Activated CD8-positive, alpha-beta T cell treated with anti-CD3 and anti-CD28 coated beads for 36 hours (primary cell): ENCODE results near the gene AHCYL1. TPM values are rescaled to one million over a fixed set of nuclear protein-coding genes. Genes with fewer than 3 reads are reported as not detected.

Source experiments
- ATAC-seq: fragments of 200-7000 bp; cut with Tn5 transposase; one replicate; pipeline ENCODE4 v1.10.0; 2021; ENCODE audit warnings: mild to moderate bottlenecking, moderate library complexity
- CTCF ChIA-PET: fragments of 350-600 bp; sonication (Branson Sonifier 250); formaldehyde crosslinking; loops from one replicate; lab custom pipeline; 2021; ENCODE audit warnings: antibody characterized with exemption; lab: Charles Lee
- POLR2A ChIA-PET: fragments of 350-600 bp; sonication (Branson Sonifier 250); formaldehyde crosslinking; loops from one replicate; lab custom pipeline; 2021; ENCODE audit warnings: antibody characterized with exemption; lab: Charles Lee
- DNase-seq: peaks from one replicate; pipeline ENCODE4 v3.0.0-alpha.2; 2020
- H3K27ac Mint-ChIP-seq: one replicate; pipeline ENCODE4 v1.8.0; 2021; ENCODE audit warnings: mild to moderate bottlenecking, mixed read lengths
- H3K27me3 Mint-ChIP-seq: one replicate; pipeline ENCODE4 v1.8.0; 2021; ENCODE audit warnings: mixed read lengths
- H3K36me3 Mint-ChIP-seq: one replicate; pipeline ENCODE4 v1.8.0; 2021; ENCODE audit warnings: low read depth, mixed read lengths
- H3K4me1 Mint-ChIP-seq: one replicate; pipeline ENCODE4 v1.8.0; 2021; ENCODE audit warnings: low read depth, mixed read lengths
- H3K4me3 Mint-ChIP-seq: one replicate; pipeline ENCODE4 v1.8.0; 2021; ENCODE audit warnings: mild to moderate bottlenecking, moderate library complexity, mixed read lengths
- H3K9me3 Mint-ChIP-seq: one replicate; pipeline ENCODE4 v1.8.0; 2021; ENCODE audit warnings: mixed read lengths
- intact Hi-C: fragments of 100-400 bp; cut with micrococcal nuclease; formaldehyde crosslinking; loops from one replicate; pipeline ENCODE4 v1.10.0; 2022
- total RNA-seq, 2 experiments: library from RNA; stranded (reverse); gene quantifications; one replicate each; pipeline ENCODE4 v1.2.3, GENCODE V29; 2021
- TF ChIP-seq, protein P1 (sequence below): fragments of 200-600 bp; IDR thresholded peaks from one replicate; pipeline ENCODE4 v1.8.0; 2022; ENCODE audit warnings: antibody characterized with exemption, mild to moderate bottlenecking

AHCYL1 gene
- total RNA-seq, 2 experiments from 2014 or later, result 77.8 to 79.1 TPM

DNA sequence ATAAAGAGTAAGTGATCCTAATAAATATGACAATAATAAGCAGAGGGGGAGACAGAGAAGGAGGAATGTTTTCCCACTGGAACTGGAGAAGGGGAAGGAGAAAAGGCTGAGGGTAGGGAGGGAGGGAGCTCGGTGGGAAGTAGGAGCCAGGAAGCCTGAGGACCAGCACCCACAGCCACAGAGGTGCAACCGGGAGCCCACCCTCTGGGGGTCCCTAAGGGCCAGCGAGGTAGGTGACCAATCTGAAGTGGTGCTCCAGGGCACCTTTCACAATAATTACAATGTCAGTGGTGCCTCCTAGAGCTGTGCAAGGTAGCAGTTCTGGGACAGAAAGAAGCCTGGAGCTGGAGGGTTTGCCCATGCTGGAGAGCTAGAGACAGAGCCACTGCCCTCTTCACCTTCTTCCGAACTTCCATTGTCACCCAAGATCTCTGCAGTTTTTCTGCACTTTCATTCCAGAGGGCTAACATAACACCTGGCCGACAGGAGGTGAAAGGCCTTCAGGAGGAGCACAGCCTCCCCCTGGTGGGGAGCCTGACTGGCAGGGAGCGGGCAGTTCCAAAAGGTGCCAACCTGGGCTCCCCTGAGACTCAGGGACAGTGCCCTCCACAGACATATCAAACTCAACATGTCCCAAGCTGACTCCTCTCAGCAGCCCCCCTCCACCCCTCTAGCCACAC lies 4.1 kb upstream of the AHCYL1 start:
- POLR2A ChIA-PET, result interaction anchor here (1.3 kb wide), 1 partner anchor 203 kb away, joined by 4 read pairs; no protein-coding TSS in a partner anchor
- DNase-seq (peak; percentile 40), ATAC-seq (no peak)
- H3K36me3 Mint-ChIP-seq, result peaks cover 3% of the 10 kb centered on the region
- H3K27me3 Mint-ChIP-seq, result no peaks in the 10 kb centered on the region
- H3K27ac Mint-ChIP-seq, result no peak overlapping the region
- H3K4me3 Mint-ChIP-seq, result no peak overlapping the region
- CTCF ChIA-PET, result interaction anchor here (0.7 to 18.3 kb wide), 9 partner anchors 10 to 448 kb away, joined by 3 to 745 read pairs (median 3); no protein-coding TSS in a partner anchor
- intact Hi-C loops, result loop anchor here (5.0 kb wide), 1 partner anchor 338 kb away; no protein-coding TSS in a partner anchor
- TF ChIP-seq, protein P1, sequence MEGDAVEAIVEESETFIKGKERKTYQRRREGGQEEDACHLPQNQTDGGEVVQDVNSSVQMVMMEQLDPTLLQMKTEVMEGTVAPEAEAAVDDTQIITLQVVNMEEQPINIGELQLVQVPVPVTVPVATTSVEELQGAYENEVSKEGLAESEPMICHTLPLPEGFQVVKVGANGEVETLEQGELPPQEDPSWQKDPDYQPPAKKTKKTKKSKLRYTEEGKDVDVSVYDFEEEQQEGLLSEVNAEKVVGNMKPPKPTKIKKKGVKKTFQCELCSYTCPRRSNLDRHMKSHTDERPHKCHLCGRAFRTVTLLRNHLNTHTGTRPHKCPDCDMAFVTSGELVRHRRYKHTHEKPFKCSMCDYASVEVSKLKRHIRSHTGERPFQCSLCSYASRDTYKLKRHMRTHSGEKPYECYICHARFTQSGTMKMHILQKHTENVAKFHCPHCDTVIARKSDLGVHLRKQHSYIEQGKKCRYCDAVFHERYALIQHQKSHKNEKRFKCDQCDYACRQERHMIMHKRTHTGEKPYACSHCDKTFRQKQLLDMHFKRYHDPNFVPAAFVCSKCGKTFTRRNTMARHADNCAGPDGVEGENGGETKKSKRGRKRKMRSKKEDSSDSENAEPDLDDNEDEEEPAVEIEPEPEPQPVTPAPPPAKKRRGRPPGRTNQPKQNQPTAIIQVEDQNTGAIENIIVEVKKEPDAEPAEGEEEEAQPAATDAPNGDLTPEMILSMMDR, result peak; percentile 37
- no peaks in the 10 kb centered on the region for H3K4me1 Mint-ChIP-seq
- no peaks in the 10 kb centered on the region for H3K9me3 Mint-ChIP-seq

DNA sequence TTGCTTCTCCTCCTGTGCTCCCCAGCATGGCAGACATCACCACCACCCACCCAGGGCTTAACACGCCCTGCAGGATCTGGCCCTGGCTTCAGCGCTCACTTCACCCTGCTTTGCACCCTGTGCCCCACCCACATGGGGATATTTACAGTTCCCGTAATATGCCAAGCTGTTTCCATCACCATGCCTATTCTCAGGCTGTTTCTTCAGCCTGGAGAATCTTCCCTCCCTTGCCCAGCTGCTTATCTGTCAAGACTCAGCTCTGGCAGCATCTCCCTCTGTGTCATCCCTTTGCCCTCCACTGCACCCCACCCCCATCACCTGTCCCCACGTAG lies 3.6 kb upstream of the AHCYL1 start:
- intact Hi-C loops, result loop anchor here (5.0 kb wide), 1 partner anchor 339 kb away; no protein-coding TSS in a partner anchor
- Mint-ChIP-seq H3K4me3 (no peak overlapping the region), H3K27ac (no peak overlapping the region), H3K9me3 (no peaks in the 10 kb centered on the region), H3K4me1 (peaks cover 5% of the 10 kb centered on the region), H3K36me3 (peaks cover 5% of the 10 kb centered on the region), H3K27me3 (no peaks in the 10 kb centered on the region)
- CTCF ChIA-PET, result interaction anchor here (0.7 to 18.3 kb wide), 5 partner anchors 9 to 448 kb away, joined by 3 to 745 read pairs (median 3); no protein-coding TSS in a partner anchor
- TF ChIP-seq, protein P1, result no peak
- POLR2A ChIA-PET, result interaction anchor here (5.6 kb wide), 1 partner anchor 205 kb away, joined by 45 read pairs; no protein-coding TSS in a partner anchor
- DNase-seq (no peak), ATAC-seq (no peak)

DNA sequence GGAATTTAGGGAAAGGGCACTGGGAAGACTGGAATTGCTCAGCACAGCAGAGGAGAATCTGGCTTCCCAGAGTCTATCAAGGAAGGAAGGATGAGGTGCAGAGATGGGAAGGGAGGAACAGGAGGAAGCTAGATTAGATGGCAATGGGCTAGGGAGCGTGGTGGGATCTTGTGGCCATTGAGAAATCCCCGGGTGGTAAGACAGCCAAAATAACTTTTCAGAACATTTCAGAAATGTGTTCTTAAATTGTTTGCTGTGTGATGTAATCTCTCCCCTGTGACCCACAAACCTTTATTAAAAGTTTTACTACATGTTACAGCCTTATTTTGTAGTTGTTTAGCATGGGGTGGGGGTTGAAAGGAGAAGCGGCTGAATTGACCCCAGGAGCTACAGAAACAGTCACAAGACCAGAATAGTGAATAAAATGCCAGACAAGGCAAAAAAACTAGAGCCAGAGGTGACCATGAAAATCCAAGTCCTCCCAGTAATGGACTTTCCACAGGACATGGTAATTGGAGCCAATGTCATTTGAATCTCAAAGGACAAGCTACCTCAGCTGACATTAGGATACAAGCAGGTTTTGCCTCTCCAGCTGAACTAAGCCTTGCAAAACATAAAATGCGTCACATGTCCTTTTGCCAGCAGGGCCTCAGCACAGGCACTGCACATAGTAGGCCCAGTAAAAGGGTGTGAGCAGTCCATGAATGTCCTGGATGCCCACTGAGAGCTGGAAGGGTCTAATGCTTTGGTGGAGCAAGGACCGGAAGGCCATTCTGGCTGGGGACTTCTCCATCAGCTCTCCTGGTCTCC lies 980 bp upstream of the AHCYL1 start:
- intact Hi-C loops, result loop anchor here (1.0 to 5.0 kb wide), 2 partner anchors 207 to 341 kb away; no protein-coding TSS in a partner anchor
- TF ChIP-seq, protein P1, result no peak
- H3K27ac Mint-ChIP-seq, result no peak overlapping the region
- POLR2A ChIA-PET, result interaction anchor here (0.5 to 5.6 kb wide), 16 partner anchors 9 to 343 kb away, joined by 3 to 45 read pairs (median 6); partner anchors contain the start of gene STRIP1
- CTCF ChIA-PET, result interaction anchor here (0.6 to 18.3 kb wide), 67 partner anchors 8 to 454 kb away, joined by 3 to 745 read pairs (median 9); partner anchors contain the start of genes AMPD2, GNAI3, GNAT2 and GPR61
- peaks cover 28% of the 10 kb centered on the region for H3K4me1 Mint-ChIP-seq
- no peak overlapping the region for H3K4me3 Mint-ChIP-seq
- H3K36me3 Mint-ChIP-seq, result peaks cover 13% of the 10 kb centered on the region
- no peak for ATAC-seq
- no peak for DNase-seq
- no peaks in the 10 kb centered on the region for H3K27me3 Mint-ChIP-seq
- no peaks in the 10 kb centered on the region for H3K9me3 Mint-ChIP-seq

DNA sequence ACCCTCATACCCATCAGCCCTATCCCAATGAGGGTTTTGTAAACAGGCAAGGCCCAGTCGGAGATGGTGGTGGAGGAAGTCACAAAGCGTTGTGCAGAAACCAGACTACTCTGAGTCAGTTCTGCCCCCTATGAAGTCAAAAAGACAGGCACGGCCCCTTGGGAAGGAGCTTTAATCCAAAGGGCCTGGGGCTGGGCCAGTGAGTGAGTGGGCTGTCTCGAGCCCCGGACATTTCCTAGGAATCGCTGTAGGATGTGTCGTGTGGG lies 442 bp upstream of the AHCYL1 start:
- H3K4me3 Mint-ChIP-seq, result peak overlapping the region; percentile 98
- H3K27ac Mint-ChIP-seq, result no peak overlapping the region
- no peaks in the 10 kb centered on the region for H3K9me3 Mint-ChIP-seq
- H3K27me3 Mint-ChIP-seq, result no peaks in the 10 kb centered on the region
- CTCF ChIA-PET, result interaction anchor here (0.6 to 18.3 kb wide), 72 partner anchors 8 to 455 kb away, joined by 3 to 745 read pairs (median 8); partner anchors contain the start of genes AMPD2, GNAI3, GNAT2 and GPR61
- no peak for DNase-seq
- ATAC-seq, result peak; percentile 2
- peaks cover 15% of the 10 kb centered on the region for H3K36me3 Mint-ChIP-seq
- peaks cover 33% of the 10 kb centered on the region for H3K4me1 Mint-ChIP-seq
- intact Hi-C loops, result loop anchor here (1.0 to 5.0 kb wide), 2 partner anchors 208 to 342 kb away; no protein-coding TSS in a partner anchor
- TF ChIP-seq, protein P1, result no peak
- POLR2A ChIA-PET, result interaction anchor here (0.5 to 5.6 kb wide), 20 partner anchors 10 to 438 kb away, joined by 3 to 45 read pairs (median 6); partner anchors contain the start of gene STRIP1
